Ammon's horn (tissue), 1 donor: ENCODE data around the gene AP2S1.
A peak's percentile ranks its signal among the peaks of the same experiment; 100 is the strongest.
"Not testable (repeated sequence)": the region's sequence is repeated elsewhere in the genome, so short reads cannot be mapped to it uniquely, and the experiment has no call there.

Experiments
- DNase-seq: peaks from one replicate; pipeline ENCODE4 v3.0.0-alpha.2; 2016; ENCODE audit warnings: low spot score

AP2S1 gene

GRCh38 chr19:46841458-46842083 lies 9.1 kb downstream of the AP2S1 start:
- DNase-seq: no peak

GRCh38 chr19:46840498-46840942 lies 10.1 kb downstream of the AP2S1 start:
- peak; percentile 77 for DNase-seq

GRCh38 chr19:46839752-46840497 lies 10.7 kb downstream of the AP2S1 start:
- no peak for DNase-seq

GRCh38 chr19:46838160-46838559 lies 12.5 kb downstream of the AP2S1 start:
- DNase-seq: no peak

- no peak for DNase-seq
Observed at GRCh38 chr19:46834984-46835383, 15.7 kb downstream of the AP2S1 start.

- DNase-seq: no peak
Observed at GRCh38 chr19:46834121-46834520, 16.5 kb downstream of the AP2S1 start.

- no peak for DNase-seq
Observed at GRCh38 chr19:46830864-46831263, 19.8 kb downstream of the AP2S1 start.

- no peak for DNase-seq
Observed at GRCh38 chr19:46828484-46828883, 22.2 kb downstream of the AP2S1 start.

GRCh38 chr19:46825731-46826055 lies 25.0 kb downstream of the AP2S1 start:
- DNase-seq: no peak

GRCh38 chr19:46824890-46825730 lies 25.5 kb downstream of the AP2S1 start:
- peak; percentile 57 for DNase-seq

GRCh38 chr19:46823049-46823448 lies 27.6 kb downstream of the AP2S1 start:
- no peak for DNase-seq

- not testable (repeated sequence) for DNase-seq
Observed at GRCh38 chr19:46822410-46822787, 28.2 kb downstream of the AP2S1 start.

GRCh38 chr19:46821512-46822409 lies 28.9 kb downstream of the AP2S1 start:
- DNase-seq: no peak

- no peak for DNase-seq
Observed at GRCh38 chr19:46818812-46819211, 31.8 kb downstream of the AP2S1 start.

- no peak for DNase-seq
Observed at GRCh38 chr19:46815833-46816627, 34.6 kb downstream of the AP2S1 start.

- no peak for DNase-seq
Observed at GRCh38 chr19:46813839-46814358, 36.7 kb downstream of the AP2S1 start.

GRCh38 chr19:46812977-46813838 lies 37.4 kb downstream of the AP2S1 start:
- no peak for DNase-seq

- no peak for DNase-seq
Observed at GRCh38 chr19:46809534-46810272, 40.9 kb downstream of the AP2S1 start.

GRCh38 chr19:46806656-46807055 lies 44.0 kb downstream of the AP2S1 start:
- peak; percentile 43 for DNase-seq
